B cell (primary cell): ENCODE measurements around the gene CCNYL1.

Experiments
- EZH2 ChIP-seq: IDR thresholded peaks from 2 replicates; pipeline ENCODE4 v1.6.1; 2012; ENCODE audit warnings: borderline replicate concordance, low read depth, mild to moderate bottlenecking, moderate library complexity, low read length; ENCODE audit not compliant: insufficient read depth, poor library complexity, severe bottlenecking
- TF ChIP-seq, protein P1 (sequence below): fragments of 200-600 bp; IDR thresholded peaks from one replicate; pipeline ENCODE4 v1.8.0; 2022; ENCODE audit warnings: antibody characterized with exemption, mild to moderate bottlenecking

DNA sequence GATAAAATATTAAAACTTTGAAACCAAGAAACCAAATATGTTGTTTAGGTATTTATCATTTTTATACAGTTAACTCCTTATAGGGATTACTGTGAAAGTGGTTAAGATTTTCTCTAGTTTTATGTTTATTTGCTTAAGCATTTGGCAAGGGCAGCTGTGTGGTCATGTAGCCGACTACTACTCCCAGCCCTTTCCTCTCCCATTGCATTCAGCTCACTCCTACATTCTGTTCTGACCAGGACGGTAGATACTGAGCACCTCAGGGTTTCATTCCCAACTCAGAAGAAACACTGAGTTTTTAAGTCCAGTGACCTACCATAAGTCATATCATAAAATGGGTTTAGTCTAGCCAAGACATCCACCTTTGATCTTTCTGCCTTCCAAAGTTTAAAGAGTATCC, 38.4 kb downstream of the CCNYL1 start:
- TF ChIP-seq, protein P1, sequence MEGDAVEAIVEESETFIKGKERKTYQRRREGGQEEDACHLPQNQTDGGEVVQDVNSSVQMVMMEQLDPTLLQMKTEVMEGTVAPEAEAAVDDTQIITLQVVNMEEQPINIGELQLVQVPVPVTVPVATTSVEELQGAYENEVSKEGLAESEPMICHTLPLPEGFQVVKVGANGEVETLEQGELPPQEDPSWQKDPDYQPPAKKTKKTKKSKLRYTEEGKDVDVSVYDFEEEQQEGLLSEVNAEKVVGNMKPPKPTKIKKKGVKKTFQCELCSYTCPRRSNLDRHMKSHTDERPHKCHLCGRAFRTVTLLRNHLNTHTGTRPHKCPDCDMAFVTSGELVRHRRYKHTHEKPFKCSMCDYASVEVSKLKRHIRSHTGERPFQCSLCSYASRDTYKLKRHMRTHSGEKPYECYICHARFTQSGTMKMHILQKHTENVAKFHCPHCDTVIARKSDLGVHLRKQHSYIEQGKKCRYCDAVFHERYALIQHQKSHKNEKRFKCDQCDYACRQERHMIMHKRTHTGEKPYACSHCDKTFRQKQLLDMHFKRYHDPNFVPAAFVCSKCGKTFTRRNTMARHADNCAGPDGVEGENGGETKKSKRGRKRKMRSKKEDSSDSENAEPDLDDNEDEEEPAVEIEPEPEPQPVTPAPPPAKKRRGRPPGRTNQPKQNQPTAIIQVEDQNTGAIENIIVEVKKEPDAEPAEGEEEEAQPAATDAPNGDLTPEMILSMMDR = no peak
- TF ChIP-seq EZH2 = no peak
